Mononuclear cell (primary cell): ENCODE data around the gene VPS36. TPM values are rescaled to one million over a fixed set of nuclear protein-coding genes. Genes with fewer than 3 reads are reported as not detected.
"Not testable (repeated sequence)": the region's sequence is repeated elsewhere in the genome, so short reads cannot be mapped to it uniquely, and the experiment has no call there.

Source experiments
- H3K27me3 ChIP-seq: 2 replicates; pipeline ENCODE4 v1.6.0; 2011; ENCODE audit warnings: low read length, control low read depth; ENCODE audit not compliant: insufficient read depth
- H3K4me1 ChIP-seq: 2 replicates; pipeline ENCODE4 v1.5.1; 2011; ENCODE audit warnings: mild to moderate bottlenecking, low read length, control low read depth; ENCODE audit not compliant: insufficient read depth
- H3K4me3 ChIP-seq: 2 replicates; pipeline ENCODE4 v1.5.1; 2011; ENCODE audit warnings: mild to moderate bottlenecking, low read length, moderate library complexity
- H3K9me3 ChIP-seq: 2 replicates; pipeline ENCODE4 v1.5.1; 2011; ENCODE audit warnings: low read depth, mild to moderate bottlenecking, control low read depth, low read length
- total RNA-seq: library from RNA; depleted of rRNA; stranded (reverse); fragments of >200 nt; gene quantifications from one replicate; pipeline ENCODE4 v1.2.3, GENCODE V29; 2012

VPS36 gene
- total RNA-seq, 1 donor: 30.2 TPM

DNA sequence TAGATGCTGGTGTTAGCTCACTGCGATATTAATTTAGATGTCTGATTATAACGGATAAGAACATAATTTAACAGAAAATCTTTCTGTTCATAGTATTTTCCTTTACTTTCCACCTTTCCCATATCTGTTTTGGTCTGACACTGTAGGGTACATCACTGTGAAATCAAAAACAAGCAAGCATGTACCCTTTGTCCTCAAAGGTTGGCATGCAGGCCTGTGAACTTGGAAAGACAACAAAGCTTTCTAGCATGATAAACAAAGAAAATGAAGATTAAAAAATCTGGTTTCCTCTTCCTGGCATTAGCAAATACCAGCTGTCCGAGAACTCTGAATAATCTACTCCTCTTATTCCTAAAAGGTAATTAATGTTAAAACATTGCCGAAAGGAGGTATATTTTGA is 76.0 kb downstream of the VPS36 start:
- no peaks in the 10 kb centered on the region for H3K4me1 ChIP-seq
- H3K9me3 ChIP-seq: no peaks in the 10 kb centered on the region
- no peak overlapping the region for H3K4me3 ChIP-seq
- H3K27me3 ChIP-seq: no peaks in the 10 kb centered on the region

DNA sequence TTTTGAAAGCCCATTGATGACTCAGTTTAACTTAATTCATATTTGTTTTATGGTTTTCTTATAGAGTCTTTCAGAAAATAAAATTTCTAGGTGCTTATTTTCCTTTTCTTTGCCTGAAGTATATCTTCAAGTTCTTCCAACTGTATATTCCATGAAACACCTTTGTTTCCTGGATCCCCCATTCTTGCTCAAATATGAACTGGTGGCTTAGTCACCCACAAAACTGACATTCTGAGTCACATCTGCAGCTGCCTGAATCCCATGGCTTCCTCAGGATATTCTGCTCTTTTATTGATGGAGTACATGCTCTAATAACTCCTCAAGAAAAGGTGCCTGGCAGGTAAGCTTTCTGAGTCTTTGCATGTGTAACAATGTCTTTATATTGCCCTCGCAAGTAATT is 77.2 kb downstream of the VPS36 start:
- H3K9me3 ChIP-seq, H3K4me3 ChIP-seq, H3K27me3 ChIP-seq, H3K4me1 ChIP-seq: not testable (repeated sequence)

DNA sequence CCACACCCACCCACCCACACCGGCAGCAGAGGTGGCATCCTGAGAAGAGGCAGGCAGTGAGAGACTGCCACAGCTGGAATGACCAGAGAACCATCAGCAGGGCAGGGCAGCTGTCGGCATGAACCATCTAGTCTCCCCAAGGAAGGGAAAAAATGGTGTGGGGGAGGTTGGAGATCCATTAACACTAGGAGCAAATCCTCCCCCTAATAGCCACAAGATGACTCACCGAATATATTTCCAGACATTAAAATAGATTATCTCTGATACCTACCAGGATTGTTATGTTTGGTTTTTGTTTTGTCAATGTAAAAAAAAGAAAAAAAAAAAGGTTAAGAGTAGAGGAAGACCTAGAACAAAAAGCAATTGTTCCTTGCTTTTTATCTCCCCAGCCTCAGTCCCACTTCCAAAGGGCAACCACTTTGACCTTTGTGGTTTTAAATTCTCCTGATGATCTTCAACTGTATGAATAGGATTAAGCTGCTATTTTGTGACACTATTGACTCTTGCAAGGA is 78.6 kb downstream of the VPS36 start:
- Histone ChIP-seq H3K27me3 (no peaks in the 10 kb centered on the region), H3K9me3 (no peaks in the 10 kb centered on the region), H3K4me3 (no peak overlapping the region), H3K4me1 (no peaks in the 10 kb centered on the region)

DNA sequence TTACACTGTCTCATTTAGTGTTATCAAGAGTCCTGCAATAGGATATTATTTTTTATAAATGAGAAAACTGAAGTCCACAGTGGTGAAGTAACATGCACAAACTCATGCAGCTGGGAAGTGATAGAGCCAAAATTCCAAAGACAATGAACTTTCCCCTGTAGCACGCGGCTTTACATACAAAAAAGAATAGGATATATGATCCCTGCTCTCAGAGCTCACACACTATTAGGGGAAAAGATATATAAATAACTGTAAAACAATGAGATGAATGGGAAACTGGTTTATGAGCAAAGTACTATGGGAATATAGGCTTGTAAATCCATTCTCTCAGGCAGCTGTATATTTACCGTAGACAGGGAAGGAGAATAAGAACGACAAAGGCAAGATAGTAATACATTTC is 84.1 kb downstream of the VPS36 start:
- H3K9me3 ChIP-seq: no peaks in the 10 kb centered on the region
- H3K4me1 ChIP-seq: no peaks in the 10 kb centered on the region
- H3K4me3 ChIP-seq: no peak overlapping the region
- no peaks in the 10 kb centered on the region for H3K27me3 ChIP-seq

Other genes with a start within 250 kb of the VPS36 start
- 0.52 TPM for gene THSD1, start 44.5 kb downstream of the VPS36 start, total RNA-seq
- gene CKAP2, start 4.8 kb upstream of the VPS36 start, total RNA-seq: 30.5 TPM
- 8.2 TPM for gene HNRNPA1L2, start 191.8 kb upstream of the VPS36 start, total RNA-seq
- gene SUGT1, start 202.2 kb upstream of the VPS36 start, total RNA-seq: 14.9 TPM